Activated naive CD4-positive, alpha-beta T cell treated with anti-CD3 and anti-CD28 coated beads, Interleukin-2, amount 50 U/mL, for 72 hours (primary cell): ENCODE data around the gene PDZRN3. TPM values are rescaled to one million over a fixed set of nuclear protein-coding genes. Genes with fewer than 3 reads are reported as not detected.

Experiments
- ATAC-seq, 2 donors: fragments of 150-1000 bp; cut with Tn5 transposase; 2 replicates each; pipeline ENCODE4 v1.10.0; 2021; ENCODE audit warnings: mild to moderate bottlenecking in 2 of 2, moderate library complexity in 2 of 2
- DNase-seq, 2 donors: peaks; one replicate each; pipeline ENCODE4 v3.0.0; 2021 to 2022; ENCODE audit warnings: low spot score in 2 of 2
- H3K27ac Mint-ChIP-seq, 2 donors: one replicate each; pipeline ENCODE4 v1.8.0; 2022; ENCODE audit warnings: mild to moderate bottlenecking in 2 of 2, mixed read lengths in 2 of 2
- H3K36me3 Mint-ChIP-seq, 2 donors: one replicate each; pipeline ENCODE4 v1.8.0; 2022; ENCODE audit warnings: mixed read lengths in 2 of 2
- H3K9me3 Mint-ChIP-seq, 2 donors: one replicate each; pipeline ENCODE4 v1.8.0; 2022; ENCODE audit warnings: mixed read lengths in 2 of 2
- total RNA-seq, 2 donors: library from RNA; stranded (reverse); gene quantifications; one replicate each; pipeline ENCODE4 v1.2.3, GENCODE V29; 2022

Gene PDZRN3
- total RNA-seq, 2 donors from 2014 or later: not detected

- no peaks in the 10 kb centered on the region for H3K9me3 Mint-ChIP-seq
- no peak overlapping the region for H3K27ac Mint-ChIP-seq
- no peak for DNase-seq
- no peaks in the 10 kb centered on the region for H3K36me3 Mint-ChIP-seq
- ATAC-seq: no peak
These were observed 232.8 kb downstream of the PDZRN3 start for GRCh38 chr3:73391984-73392383.

- H3K27ac Mint-ChIP-seq: no peak overlapping the region
- DNase-seq (no peak), ATAC-seq (no peak)
- peaks cover 0 to under 1% of the 10 kb centered on the region in 2 donors for H3K36me3 Mint-ChIP-seq
- no peaks in the 10 kb centered on the region for H3K9me3 Mint-ChIP-seq
These were observed 234.8 kb downstream of the PDZRN3 start for GRCh38 chr3:73389928-73390327.

- H3K36me3 Mint-ChIP-seq: peaks cover 0 to 6% of the 10 kb centered on the region in 2 donors
- ATAC-seq: no peak
- peaks cover 0 to 3% of the 10 kb centered on the region in 2 donors for H3K9me3 Mint-ChIP-seq
- DNase-seq: no peak
- no peak overlapping the region for H3K27ac Mint-ChIP-seq
These were observed 235.5 kb downstream of the PDZRN3 start for GRCh38 chr3:73389117-73389813.

GRCh38 chr3:73385568-73385967, 239.2 kb downstream of the PDZRN3 start:
- no peak for ATAC-seq

GRCh38 chr3:73384091-73384906, 240.4 kb downstream of the PDZRN3 start:
- Mint-ChIP-seq H3K9me3 (peaks cover 3% of the 10 kb centered on the region in 2 donors), H3K36me3 (peaks cover 0 to 6% of the 10 kb centered on the region in 2 donors), H3K27ac (no peak overlapping the region)
- ATAC-seq (no peak), DNase-seq (no peak)

More at GRCh38 chr3:73385568-73385967, 239.2 kb downstream of the PDZRN3 start:
- Mint-ChIP-seq H3K36me3 (peaks cover 0 to 6% of the 10 kb centered on the region in 2 donors), H3K9me3 (peaks cover 3% of the 10 kb centered on the region in 2 donors), H3K27ac (no peak overlapping the region)
- no peak for DNase-seq

GRCh38 chr3:73383470-73384049, 241.2 kb downstream of the PDZRN3 start:
- Mint-ChIP-seq H3K9me3 (peaks cover 3% of the 10 kb centered on the region in 2 donors), H3K27ac (no peak overlapping the region), H3K36me3 (peaks cover 0 to 6% of the 10 kb centered on the region in 2 donors)
- no peak for ATAC-seq
- no peak for DNase-seq

GRCh38 chr3:73381551-73381950, 243.2 kb downstream of the PDZRN3 start:
- Mint-ChIP-seq H3K9me3 (peaks cover 3% of the 10 kb centered on the region in 2 donors), H3K36me3 (peaks cover 0 to 6% of the 10 kb centered on the region in 2 donors), H3K27ac (no peak overlapping the region)
- ATAC-seq: no peak
- DNase-seq: no peak

GRCh38 chr3:73380735-73381532, 243.8 kb downstream of the PDZRN3 start:
- no peak for ATAC-seq
- no peak for DNase-seq
- H3K9me3 Mint-ChIP-seq: peaks cover 3% of the 10 kb centered on the region in 2 donors
- no peak overlapping the region for H3K27ac Mint-ChIP-seq
- H3K36me3 Mint-ChIP-seq: peaks cover 0 to 6% of the 10 kb centered on the region in 2 donors

- DNase-seq: no peak
- H3K27ac Mint-ChIP-seq: no peak overlapping the region
- ATAC-seq: no peak
- peaks cover 6 to 9% of the 10 kb centered on the region in 2 donors for H3K9me3 Mint-ChIP-seq
- H3K36me3 Mint-ChIP-seq: peaks cover 6 to 7% of the 10 kb centered on the region in 2 donors
These were observed 245.3 kb downstream of the PDZRN3 start for GRCh38 chr3:73379465-73379864.

- peaks cover 6 to 7% of the 10 kb centered on the region in 2 donors for H3K36me3 Mint-ChIP-seq
- H3K27ac Mint-ChIP-seq: no peak overlapping the region
- ATAC-seq: no peak
- H3K9me3 Mint-ChIP-seq: peaks cover 7 to 10% of the 10 kb centered on the region in 2 donors
- no peak for DNase-seq
These were observed 246.5 kb downstream of the PDZRN3 start for GRCh38 chr3:73378207-73378606.

GRCh38 chr3:73365756-73366397, 258.9 kb downstream of the PDZRN3 start:
- Mint-ChIP-seq H3K27ac (no peak overlapping the region), H3K36me3 (no peaks in the 10 kb centered on the region)

GRCh38 chr3:73364517-73364916, 260.2 kb downstream of the PDZRN3 start:
- ATAC-seq (no peak), DNase-seq (no peak)
- peaks cover 0 to 6% of the 10 kb centered on the region in 2 donors for H3K9me3 Mint-ChIP-seq
- no peaks in the 10 kb centered on the region for H3K36me3 Mint-ChIP-seq
- no peak overlapping the region for H3K27ac Mint-ChIP-seq

More at GRCh38 chr3:73365756-73366397, 258.9 kb downstream of the PDZRN3 start:
- H3K9me3 Mint-ChIP-seq: peaks cover 0 to 6% of the 10 kb centered on the region in 2 donors
- no peak for ATAC-seq
- DNase-seq: no peak

GRCh38 chr3:73363093-73363492, 261.6 kb downstream of the PDZRN3 start:
- H3K27ac Mint-ChIP-seq: peak overlapping the region in 1 of 2 donors; percentile 66

GRCh38 chr3:73361591-73361990, 263.1 kb downstream of the PDZRN3 start:
- no peak overlapping the region for H3K27ac Mint-ChIP-seq
- H3K36me3 Mint-ChIP-seq: no peaks in the 10 kb centered on the region
- peaks cover 0 to 4% of the 10 kb centered on the region in 2 donors for H3K9me3 Mint-ChIP-seq
- no peak for DNase-seq
- no peak for ATAC-seq

More at GRCh38 chr3:73363093-73363492, 261.6 kb downstream of the PDZRN3 start:
- ATAC-seq (no peak), DNase-seq (no peak)
- H3K9me3 Mint-ChIP-seq: peaks cover 0 to 6% of the 10 kb centered on the region in 2 donors
- no peaks in the 10 kb centered on the region for H3K36me3 Mint-ChIP-seq

- Mint-ChIP-seq H3K27ac (no peak overlapping the region), H3K36me3 (no peaks in the 10 kb centered on the region), H3K9me3 (peaks cover 0 to 8% of the 10 kb centered on the region in 2 donors)
- DNase-seq (no peak), ATAC-seq (no peak)
These were observed 271.0 kb downstream of the PDZRN3 start for GRCh38 chr3:73353649-73354217.
